Stimulated activated CD8-positive, alpha-beta memory T cell treated with anti-CD3 and anti-CD28 coated beads, Interleukin-2, amount 100 ng/mL, for 1 hour (primary cell): ENCODE measurements around the gene CLDN20.

Experiments used
- DNase-seq, 2 donors: peaks; one replicate each; pipeline ENCODE4 v3.0.0-alpha.2; 2020; ENCODE audit warnings: low read depth in 2 of 2

The CLDN20 gene

GRCh38 chr6:155270561-155271091 is 6.8 kb downstream of the CLDN20 start:
- no peak for DNase-seq

GRCh38 chr6:155271145-155271544 is 7.3 kb downstream of the CLDN20 start:
- no peak for DNase-seq

GRCh38 chr6:155272353-155273232 is 8.8 kb downstream of the CLDN20 start:
- DNase-seq, result no peak

- no peak for DNase-seq
These were observed 9.6 kb downstream of the CLDN20 start for GRCh38 chr6:155273431-155273830.

- DNase-seq, result no peak
These were observed 10.3 kb downstream of the CLDN20 start for GRCh38 chr6:155274106-155274505.

- DNase-seq, result no peak
These were observed 10.7 kb downstream of the CLDN20 start for GRCh38 chr6:155274533-155274932.

- DNase-seq, result no peak
These were observed 12.1 kb downstream of the CLDN20 start for GRCh38 chr6:155275808-155276480.

- DNase-seq, result no peak
These were observed 12.8 kb downstream of the CLDN20 start for GRCh38 chr6:155276638-155277037.

- DNase-seq, result no peak
These were observed 14.7 kb downstream of the CLDN20 start for GRCh38 chr6:155278319-155279049.

GRCh38 chr6:155284775-155285174 is 21.0 kb downstream of the CLDN20 start:
- DNase-seq, result no peak

GRCh38 chr6:155287762-155288161 is 23.9 kb downstream of the CLDN20 start:
- DNase-seq, result no peak

GRCh38 chr6:155290491-155290890 is 26.7 kb downstream of the CLDN20 start:
- DNase-seq, result no peak

GRCh38 chr6:155291291-155291690 is 27.5 kb downstream of the CLDN20 start:
- DNase-seq, result no peak

GRCh38 chr6:155292711-155293110 is 28.9 kb downstream of the CLDN20 start:
- DNase-seq, result no peak

- DNase-seq, result no peak
These were observed 33.9 kb downstream of the CLDN20 start for GRCh38 chr6:155297669-155298068.

- no peak for DNase-seq
These were observed 38.1 kb downstream of the CLDN20 start for GRCh38 chr6:155301867-155302266.

- no peak for DNase-seq
These were observed 39.6 kb downstream of the CLDN20 start for GRCh38 chr6:155303361-155303870.

GRCh38 chr6:155306958-155307357 is 43.1 kb downstream of the CLDN20 start:
- DNase-seq, result no peak

GRCh38 chr6:155309150-155309549 is 45.3 kb downstream of the CLDN20 start:
- no peak for DNase-seq

GRCh38 chr6:155310596-155310995 is 46.8 kb downstream of the CLDN20 start:
- no peak for DNase-seq

- no peak for DNase-seq
These were observed 47.3 kb downstream of the CLDN20 start for GRCh38 chr6:155311086-155311485.

GRCh38 chr6:155311583-155311982 is 47.8 kb downstream of the CLDN20 start:
- DNase-seq, result no peak
